ENCODE measurements around the gene NPIPB13. TPM values are rescaled to one million over a fixed set of nuclear protein-coding genes. Genes with fewer than 3 reads are reported as not detected.
"Not testable (repeated sequence)": the region's sequence is repeated elsewhere in the genome, so short reads cannot be mapped to it uniquely, and the experiment has no call there.

The NPIPB13 gene
- total RNA-seq: 12.5 TPM

DNA sequence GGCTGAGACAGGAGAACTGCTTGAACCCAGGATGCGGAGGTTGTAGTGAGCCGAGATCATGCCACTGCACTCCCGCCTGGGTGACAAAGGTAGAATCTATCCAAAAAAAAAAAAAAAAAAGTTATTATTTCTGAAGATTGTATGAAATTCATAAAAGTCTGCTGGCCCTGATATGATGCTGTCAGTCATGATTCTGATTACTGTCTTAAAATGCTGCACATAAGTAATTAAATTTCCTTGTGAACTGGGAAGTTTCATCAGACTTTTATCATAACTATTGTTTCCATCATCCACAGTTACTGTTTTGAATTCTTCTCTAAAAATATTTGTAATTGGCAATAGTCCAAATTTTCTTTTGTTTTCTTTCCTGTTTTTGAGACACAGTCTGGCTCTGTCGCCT is at the start of gene NPIPB13:
Gene NPIPB13, minus strand, starts transcription at position 101 of the 400 bp plus-strand sequence. CDS start 2,906 bp downstream, outside the sequence.
- DNase-seq (ENCODE audit: low spot score): not testable (repeated sequence)

DNA sequence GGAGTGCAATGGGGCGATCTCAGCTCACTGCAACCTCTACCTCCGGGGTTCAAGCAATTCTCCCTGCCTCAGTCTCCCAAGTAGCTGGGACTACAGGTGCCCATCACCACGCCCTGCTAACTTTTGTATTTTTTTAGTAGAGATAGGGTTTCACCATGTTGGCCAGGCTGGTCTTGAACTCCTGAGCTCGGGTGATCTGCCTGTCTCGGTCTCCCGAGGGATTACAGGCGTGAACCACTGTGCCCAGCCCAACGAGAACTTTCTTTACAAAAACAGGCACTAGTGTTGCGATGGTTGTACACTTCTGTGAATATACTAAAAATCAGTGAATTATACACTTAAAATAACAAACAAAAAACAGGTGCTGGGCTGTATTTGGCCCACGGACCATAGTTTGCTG is 34.1 kb upstream of the NPIPB13 start:
- not testable (repeated sequence) for DNase-seq (ENCODE audit: low spot score)

DNA sequence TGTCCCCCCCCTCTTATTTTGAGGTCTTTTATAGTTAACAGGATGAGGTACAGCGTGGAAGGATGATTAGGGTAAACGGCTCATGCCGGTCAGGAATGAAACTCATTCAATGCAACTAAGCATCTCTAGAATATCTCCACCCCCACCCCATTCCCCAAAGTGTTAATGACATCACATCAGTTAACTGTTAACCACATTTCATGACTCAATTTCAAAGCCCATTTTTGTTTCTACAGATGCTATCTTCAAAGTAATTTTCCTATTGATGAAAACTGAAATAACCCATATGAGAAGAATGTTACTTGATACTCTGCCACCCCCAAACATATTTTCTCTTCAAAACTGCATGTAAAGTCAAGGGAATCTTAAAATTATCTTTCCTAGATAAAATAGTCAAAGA is 30.2 kb upstream of the NPIPB13 start:
- DNase-seq (ENCODE audit: low spot score): not testable (repeated sequence)

DNA sequence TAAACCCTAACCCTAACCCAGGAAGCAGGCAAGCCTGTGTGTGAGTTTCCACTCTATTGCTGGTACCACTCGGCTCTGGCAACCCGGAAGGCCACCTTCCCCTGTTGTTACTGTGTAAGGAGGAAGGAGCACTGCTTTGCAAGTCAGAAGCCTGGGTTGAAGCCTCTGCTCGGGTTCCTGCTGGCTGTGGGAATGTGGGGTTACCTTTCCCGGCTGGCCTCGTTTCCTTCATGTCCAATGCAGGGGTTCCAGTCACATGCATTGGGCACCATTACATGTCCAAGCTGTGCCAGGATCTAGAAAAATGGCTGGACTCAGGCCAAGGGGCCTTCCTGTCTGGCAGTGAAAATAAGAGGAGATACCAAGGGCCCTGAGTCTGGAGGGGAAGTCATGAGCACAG is 31.2 kb downstream of the NPIPB13 start:
- peak; percentile 9 for DNase-seq (ENCODE audit: low spot score)

DNA sequence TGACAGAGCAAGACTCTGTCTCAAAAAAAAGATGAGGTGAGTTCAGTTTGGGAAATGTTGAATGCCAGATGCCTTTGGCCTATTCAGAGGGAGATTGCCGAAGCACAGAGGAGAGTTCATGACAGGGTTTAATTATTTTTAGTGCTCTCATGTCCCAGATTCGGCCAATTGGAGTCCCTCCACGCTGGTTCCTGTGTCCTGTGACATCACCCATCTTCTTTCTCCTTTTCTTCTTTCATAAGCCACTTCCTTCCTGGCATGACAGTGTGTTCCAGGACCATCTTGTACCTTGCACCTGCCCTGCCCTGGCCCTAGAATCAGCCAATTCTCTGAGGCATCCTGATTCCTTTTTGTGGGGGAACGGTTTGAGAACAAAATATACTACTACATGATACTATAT is 36.9 kb downstream of the NPIPB13 start:
- not testable (repeated sequence) for DNase-seq (ENCODE audit: low spot score)

DNA sequence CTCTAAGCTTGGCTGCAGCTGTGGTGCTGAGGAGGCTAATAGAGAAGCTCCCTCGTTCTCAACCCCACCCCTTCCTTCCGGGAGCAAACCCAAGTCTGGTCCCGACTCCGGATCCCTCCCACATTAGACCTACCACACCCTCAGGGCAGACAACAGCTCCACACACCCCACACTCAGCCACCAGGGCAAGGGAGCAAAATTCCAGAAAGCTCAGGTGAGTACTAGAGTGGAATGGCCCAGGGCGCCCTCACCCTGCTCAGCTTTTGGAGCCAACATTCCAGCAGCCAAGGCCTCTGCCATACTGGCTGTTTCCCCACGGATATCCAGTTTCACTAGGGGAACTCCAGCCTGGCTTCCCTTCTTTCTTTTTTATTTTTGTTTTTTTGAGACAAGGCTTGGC is 39.2 kb downstream of the NPIPB13 start:
- peak; percentile 47 for DNase-seq (ENCODE audit: low spot score)

DNA sequence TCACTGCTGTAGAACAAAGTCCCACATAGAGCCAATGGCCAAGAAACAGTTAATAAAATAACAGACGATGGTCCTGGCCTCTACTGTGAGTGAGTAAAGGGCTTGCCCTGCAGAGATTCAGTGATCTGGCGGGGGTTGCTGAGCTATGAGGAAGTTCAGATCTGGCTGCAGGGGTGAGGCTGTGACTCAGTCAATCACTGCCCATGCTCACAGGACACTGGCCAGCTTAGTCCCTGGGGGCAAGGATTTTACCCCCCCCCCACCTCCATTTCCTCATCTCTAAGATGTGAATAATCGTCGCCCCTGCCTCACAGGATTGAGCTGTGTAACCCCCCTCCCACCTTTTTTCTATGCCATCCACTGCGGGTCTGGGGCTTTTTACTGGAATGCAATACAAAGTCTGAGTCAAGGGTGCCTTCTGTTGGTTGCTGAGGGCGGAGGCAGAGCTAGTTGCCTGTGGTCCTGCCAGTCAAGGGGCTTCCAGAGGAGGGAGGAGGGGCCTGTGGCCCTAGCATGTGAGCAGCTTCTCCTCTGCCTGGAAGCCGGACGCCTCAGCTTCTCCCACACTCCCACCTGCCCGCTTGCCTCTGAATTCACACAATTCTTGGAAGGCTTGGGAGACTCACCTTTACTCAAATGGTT is 41.1 kb downstream of the NPIPB13 start:
- peak; percentile 21 for DNase-seq (ENCODE audit: low spot score)

DNA sequence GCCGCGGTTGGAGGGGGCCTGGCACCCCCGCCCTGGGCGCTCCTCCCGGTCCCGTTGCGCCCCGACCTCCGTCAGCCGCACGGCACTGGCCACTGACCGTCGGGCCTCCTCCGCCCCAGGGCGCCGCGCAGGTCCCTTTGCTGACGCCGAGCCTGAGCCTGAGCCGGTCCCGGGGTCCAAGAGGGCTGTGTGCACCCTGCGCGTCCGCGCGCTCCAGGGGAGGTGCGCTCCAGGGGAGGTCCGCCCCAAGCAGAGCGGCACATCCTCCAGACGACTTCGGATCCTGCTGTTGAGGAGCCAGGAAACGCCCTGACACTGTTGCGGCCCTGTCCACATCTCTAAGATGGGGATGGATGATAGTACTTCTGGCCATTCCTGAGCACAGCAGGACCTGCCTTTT is 42.0 kb downstream of the NPIPB13 start:
- DNase-seq (ENCODE audit: low spot score): not testable (repeated sequence)

DNA sequence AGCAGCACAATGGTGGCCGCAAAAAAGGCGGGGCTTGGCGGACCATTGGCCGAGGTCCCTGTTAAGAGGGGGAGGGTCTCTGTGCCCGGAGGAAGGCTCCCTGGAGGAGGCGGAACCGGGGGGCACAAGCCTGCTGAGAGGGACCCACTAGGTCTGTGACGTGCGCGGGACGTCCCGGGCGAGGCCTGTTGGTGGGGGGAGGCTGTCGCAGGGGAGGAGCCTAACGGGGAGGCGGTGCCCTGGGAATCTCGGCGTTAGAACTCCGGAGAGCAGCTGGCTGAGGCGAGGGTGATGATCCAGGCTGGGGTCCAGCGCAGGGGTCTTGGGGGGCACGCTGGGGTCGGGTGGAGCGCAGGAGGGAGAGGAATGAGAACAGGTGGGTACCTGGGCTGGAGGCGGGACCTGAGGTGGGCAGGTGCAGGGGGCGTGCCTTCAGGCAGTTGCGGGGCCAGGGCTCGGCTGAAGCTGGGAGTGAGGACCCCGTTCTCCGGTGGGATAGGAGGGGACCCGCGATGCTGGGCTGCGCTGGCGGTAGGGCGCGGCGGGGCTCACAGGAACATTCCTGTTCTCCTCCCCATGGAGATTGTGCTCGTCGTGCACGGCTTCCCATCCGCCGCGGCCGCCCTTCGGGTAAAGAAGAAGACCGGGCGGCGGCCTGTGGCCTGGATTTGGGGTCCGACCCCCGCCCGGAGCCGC is 42.6 kb downstream of the NPIPB13 start:
- peak; percentile 10 for DNase-seq (ENCODE audit: low spot score)

DNA sequence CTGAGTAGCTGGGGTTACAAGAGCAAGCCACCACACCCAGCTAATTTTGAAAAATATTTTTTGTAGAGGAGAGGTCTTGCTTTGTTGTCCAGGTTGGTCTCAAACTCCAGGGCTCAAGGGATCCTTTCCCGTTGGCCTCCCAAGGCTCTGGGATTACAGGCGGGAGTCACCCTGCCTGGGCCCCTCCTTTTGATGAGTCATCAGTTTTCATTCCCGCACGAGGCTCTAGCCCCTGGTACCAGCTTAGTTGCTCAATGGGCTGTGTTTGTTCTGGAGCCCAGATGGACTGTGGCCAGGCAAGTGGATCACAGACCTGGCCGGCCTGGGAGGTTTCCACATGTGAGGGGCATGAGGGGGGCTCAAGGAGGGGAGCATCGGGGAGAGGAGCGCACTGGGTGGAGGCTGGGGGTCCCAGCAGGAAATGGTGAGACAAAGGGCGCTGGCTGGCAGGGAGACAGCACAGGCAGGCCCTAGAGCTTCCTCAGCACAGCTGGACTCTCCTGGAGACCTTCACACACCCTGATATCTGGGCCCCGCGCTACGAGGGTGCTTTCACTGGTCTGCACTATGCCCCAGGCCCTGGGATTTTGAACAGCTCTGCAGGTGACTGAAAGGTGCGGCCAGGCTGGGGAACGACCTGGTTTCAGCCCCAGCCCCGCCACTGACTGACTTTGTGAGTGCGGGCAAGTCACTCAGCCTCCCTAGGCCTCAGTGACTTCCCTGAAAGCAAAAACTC is 48.5 kb downstream of the NPIPB13 start:
- not testable (repeated sequence) for DNase-seq (ENCODE audit: low spot score)

DNA sequence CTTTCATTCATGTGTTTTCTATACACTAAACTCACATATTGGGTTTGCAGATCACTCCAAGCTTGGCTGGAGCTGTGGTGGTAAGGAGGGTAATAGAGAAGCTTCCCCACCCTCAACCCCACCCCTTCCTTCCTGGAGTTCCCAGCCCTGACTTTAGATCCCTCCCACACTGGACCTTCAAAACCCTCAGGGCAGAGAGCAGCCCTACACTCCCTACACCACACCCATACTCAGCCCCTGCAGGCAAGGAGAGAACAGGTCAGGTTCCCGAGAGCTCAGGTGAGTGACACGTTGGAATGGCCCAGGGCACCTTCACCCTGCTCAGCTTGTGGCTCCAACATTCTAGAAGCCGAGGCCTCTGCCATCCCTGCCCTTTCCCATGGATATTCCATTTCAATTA is 49.2 kb downstream of the NPIPB13 start, which contains the start of gene SULT1A3:
Gene SULT1A3, plus strand, starts transcription at position 207 of the 400 bp plus-strand sequence. CDS start 1,474 bp downstream, outside the sequence.
- DNase-seq (ENCODE audit: low spot score): not testable (repeated sequence)

Other genes starting within 250 kb of the NPIPB13 start
- 18.8 TPM for gene DOC2A, start 237.5 kb downstream of the NPIPB13 start, total RNA-seq
- gene C16orf92, start 225.3 kb downstream of the NPIPB13 start, total RNA-seq: not detected
- not detected for gene TLCD3B, start 217.2 kb downstream of the NPIPB13 start, total RNA-seq
- 1,422 TPM for gene ALDOA, start 182.7 kb downstream of the NPIPB13 start, total RNA-seq
- gene PPP4C, start 172.5 kb downstream of the NPIPB13 start, total RNA-seq: 95.3 TPM
- 3.7 TPM for gene TBX6, start 156.6 kb downstream of the NPIPB13 start, total RNA-seq
- 81.7 TPM for gene YPEL3, start 152.3 kb downstream of the NPIPB13 start, total RNA-seq
- 11.2 TPM for gene GDPD3, start 134.9 kb downstream of the NPIPB13 start, total RNA-seq
- 109 TPM for gene MAPK3, start 125.3 kb downstream of the NPIPB13 start, total RNA-seq
- gene CORO1A, start 64.9 kb downstream of the NPIPB13 start, total RNA-seq: 58.5 TPM
- gene BOLA2B, start 54.8 kb downstream of the NPIPB13 start, total RNA-seq: 59.4 TPM
- 70.4 TPM for gene SLX1A, start 54.6 kb downstream of the NPIPB13 start, total RNA-seq
- gene SULT1A3, start 49.2 kb downstream of the NPIPB13 start, total RNA-seq: 19.4 TPM
- gene CD2BP2, start 106.8 kb upstream of the NPIPB13 start, total RNA-seq: 71.2 TPM
- 60.6 TPM for gene TBC1D10B, start 122.0 kb upstream of the NPIPB13 start, total RNA-seq
- gene MYL11, start 126.3 kb upstream of the NPIPB13 start, total RNA-seq: 1.3 TPM
- gene SEPTIN1, start 134.1 kb upstream of the NPIPB13 start, total RNA-seq: 11.5 TPM
- 11.8 TPM for gene ZNF48, start 146.9 kb upstream of the NPIPB13 start, total RNA-seq
- gene ZNF771, start 159.1 kb upstream of the NPIPB13 start, total RNA-seq: 21.9 TPM
- 53.3 TPM for gene DCTPP1, start 181.6 kb upstream of the NPIPB13 start, total RNA-seq
- gene SEPHS2, start 197.4 kb upstream of the NPIPB13 start, total RNA-seq: 112 TPM
- gene ITGAL, start 224.3 kb upstream of the NPIPB13 start, total RNA-seq: 16.7 TPM